Activated T-cell treated with anti-CD3 and anti-CD28 coated beads, Interleukin-2, amount 50 U/mL, for 4 hours (primary cell): Measurements from ENCODE around the gene IFNA17. TPM values are rescaled to one million over a fixed set of nuclear protein-coding genes. Genes with fewer than 3 reads are reported as not detected.

Experiments used
- total RNA-seq, 3 donors: library from RNA; stranded (reverse); gene quantifications; one replicate each; pipeline ENCODE4 v1.2.1, GENCODE V29; 2021

IFNA17 gene
- total RNA-seq, 3 donors from 2014 or later: not detected

Other genes with a start within 250 kb of the IFNA17 start
- 1 to 10 TPM; 1.2 to 1.4 (median 1.2) TPM for gene HACD4, start 196.6 kb downstream of the IFNA17 start, total RNA-seq
- not detected for gene IFNB1, start 150.3 kb downstream of the IFNA17 start, total RNA-seq
- not detected for gene IFNW1, start 86.4 kb downstream of the IFNA17 start, total RNA-seq
- gene IFNA21, start 61.6 kb downstream of the IFNA17 start, total RNA-seq: not detected
- not detected for gene IFNA4, start 40.6 kb downstream of the IFNA17 start, total RNA-seq
- not detected for gene IFNA7, start 26.0 kb downstream of the IFNA17 start, total RNA-seq
- not detected for gene IFNA10, start 21.1 kb downstream of the IFNA17 start, total RNA-seq
- not detected for gene IFNA16, start 10.9 kb downstream of the IFNA17 start, total RNA-seq
- gene IFNA14, start 11.8 kb upstream of the IFNA17 start, total RNA-seq: not detected
- gene IFNA5, start 77.1 kb upstream of the IFNA17 start, total RNA-seq: not detected
- gene KLHL9, start 107.2 kb upstream of the IFNA17 start, total RNA-seq: 10 to 100 TPM; 11.8 to 13.5 (median 12.9) TPM
- gene IFNA6, start 122.7 kb upstream of the IFNA17 start, total RNA-seq: not detected
- not detected for gene IFNA13, start 139.8 kb upstream of the IFNA17 start, total RNA-seq
- not detected for gene IFNA2, start 157.2 kb upstream of the IFNA17 start, total RNA-seq
- not detected for gene IFNA8, start 180.9 kb upstream of the IFNA17 start, total RNA-seq
- gene IFNA1, start 212.2 kb upstream of the IFNA17 start, total RNA-seq: not detected